DND-41 (cell line): ENCODE measurements around the gene LRRC27.

ENCODE experiments used
- ATAC-seq: fragments of 200-7000 bp; cut with Tn5 transposase; 3 replicates; pipeline ENCODE4 v1.9.1; 2021; ENCODE audit warnings: low read depth; ENCODE audit not compliant: insufficient read depth
- DNase-seq: peaks from one replicate; pipeline ENCODE4 v3.0.0-alpha.2; 2020
- H2AFZ ChIP-seq: 2 replicates; pipeline ENCODE4 v1.6.0; 2012; ENCODE audit warnings: low read depth, low read length
- H3K27ac ChIP-seq: 2 replicates; pipeline ENCODE4 v1.5.1; 2012; ENCODE audit warnings: low read length, inconsistent platforms
- H3K27me3 ChIP-seq: fragments of 200-600 bp; sonication (generic); 2 replicates; pipeline ENCODE4 v1.6.0; 2012; ENCODE audit warnings: low read length, mild to moderate bottlenecking, inconsistent platforms; ENCODE audit not compliant: insufficient read depth, poor library complexity
- H3K36me3 ChIP-seq: 2 replicates; pipeline ENCODE4 v1.5.1; 2012; ENCODE audit warnings: low read length, inconsistent platforms; ENCODE audit not compliant: insufficient read depth
- H3K4me1 ChIP-seq: 2 replicates; pipeline ENCODE4 v1.5.1; 2012; ENCODE audit warnings: mild to moderate bottlenecking, low read length; ENCODE audit not compliant: insufficient read depth
- H3K4me2 ChIP-seq: 2 replicates; pipeline ENCODE4 v1.6.0; 2012; ENCODE audit warnings: mild to moderate bottlenecking, moderate library complexity, low read length, inconsistent platforms; ENCODE audit not compliant: insufficient read depth
- H3K4me3 ChIP-seq, 2 experiments: fragments of 200-600 bp in 1 of 2; shearing (Covaris generic) in 1 of 2; 2 replicates each; pipeline ENCODE4 v1.5.1; 2012 to 2016; ENCODE audit warnings: inconsistent platforms in 2 of 2, low read length in 2 of 2, mild to moderate bottlenecking in 2 of 2, low read depth in 1 of 2, moderate library complexity in 1 of 2
- H3K79me2 ChIP-seq: 2 replicates; pipeline ENCODE4 v1.6.0; 2012; ENCODE audit warnings: low read length, inconsistent platforms; ENCODE audit not compliant: insufficient read depth
- H3K9ac ChIP-seq: 2 replicates; pipeline ENCODE4 v1.6.0; 2012; ENCODE audit warnings: low read depth, mild to moderate bottlenecking, inconsistent platforms, low read length, moderate library complexity
- H3K9me3 ChIP-seq: 2 replicates; pipeline ENCODE4 v1.5.1; 2012; ENCODE audit warnings: low read length, moderate library complexity, mild to moderate bottlenecking, inconsistent platforms; ENCODE audit not compliant: insufficient read depth, severe bottlenecking
- H4K20me1 ChIP-seq: 2 replicates; pipeline ENCODE4 v1.6.0; 2012; ENCODE audit warnings: low read length; ENCODE audit not compliant: insufficient read depth
- EZH2 ChIP-seq: IDR thresholded peaks from 3 replicates; pipeline ENCODE4 v1.6.1; 2012; ENCODE audit warnings: borderline replicate concordance, low read depth, mild to moderate bottlenecking, moderate library complexity, low read length, inconsistent platforms; ENCODE audit not compliant: severe bottlenecking
- TF ChIP-seq, protein P1 (sequence below): IDR thresholded peaks from 2 replicates; pipeline ENCODE4 v1.5.1; 2012; ENCODE audit warnings: borderline replicate concordance, low read length, moderate library complexity, mild to moderate bottlenecking; ENCODE audit not compliant: poor library complexity, severe bottlenecking; ENCODE audit errors: extremely low read depth

Gene LRRC27

DNA sequence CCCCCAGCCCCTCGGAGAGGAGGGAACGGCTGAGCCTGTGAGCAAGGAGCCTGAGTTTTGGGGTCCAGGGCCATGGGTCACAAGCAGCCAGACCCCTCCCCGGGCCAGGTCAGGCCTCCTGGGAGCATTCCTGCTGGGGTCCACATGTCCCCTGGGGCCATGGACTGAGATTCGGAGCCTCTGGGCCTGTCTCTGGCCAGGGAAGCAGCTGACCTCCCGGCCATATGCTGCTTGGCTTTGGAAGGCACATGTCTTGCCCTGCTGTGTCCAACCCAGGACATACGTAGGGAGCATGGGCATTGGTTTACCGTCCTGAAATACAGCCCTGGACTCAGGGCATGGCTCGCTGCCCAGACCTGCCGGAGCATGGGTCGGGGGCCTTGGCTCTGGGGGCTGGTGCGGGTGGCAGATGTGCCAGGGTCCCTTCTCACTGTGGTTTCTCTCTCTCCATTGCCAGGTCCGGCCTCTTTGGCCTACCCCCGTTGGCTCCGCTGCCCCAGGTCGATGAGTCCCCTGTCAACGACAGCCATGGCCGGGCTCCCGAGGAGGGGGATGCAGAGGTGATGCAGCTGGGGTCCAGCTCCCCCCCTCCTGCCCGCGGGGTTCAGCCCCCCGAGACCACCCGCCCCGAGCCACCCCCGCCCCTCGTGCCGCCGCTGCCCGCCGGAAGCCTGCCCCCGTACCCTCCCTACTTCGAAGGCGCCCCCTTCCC, 72.3 kb downstream of the LRRC27 start:
- Histone ChIP-seq H3K4me2 (no peak overlapping the region), H2AFZ (no peak overlapping the region), H3K4me3 (no peak overlapping the region), H3K79me2 (0 out of 2 replicates have a peak, but pooled peaks cover 2% of the 10 kb centered on the region), H4K20me1 (peaks cover 57% of the 10 kb centered on the region), H3K27me3 (no peaks in the 10 kb centered on the region), H3K9ac (no peak overlapping the region), H3K9me3 (no peaks in the 10 kb centered on the region), H3K36me3 (peaks cover 14% of the 10 kb centered on the region), H3K4me1 (peaks cover 3% of the 10 kb centered on the region; the same call in 1 of the 2 replicates), H3K27ac (no peak overlapping the region)
- TF ChIP-seq, protein P1, sequence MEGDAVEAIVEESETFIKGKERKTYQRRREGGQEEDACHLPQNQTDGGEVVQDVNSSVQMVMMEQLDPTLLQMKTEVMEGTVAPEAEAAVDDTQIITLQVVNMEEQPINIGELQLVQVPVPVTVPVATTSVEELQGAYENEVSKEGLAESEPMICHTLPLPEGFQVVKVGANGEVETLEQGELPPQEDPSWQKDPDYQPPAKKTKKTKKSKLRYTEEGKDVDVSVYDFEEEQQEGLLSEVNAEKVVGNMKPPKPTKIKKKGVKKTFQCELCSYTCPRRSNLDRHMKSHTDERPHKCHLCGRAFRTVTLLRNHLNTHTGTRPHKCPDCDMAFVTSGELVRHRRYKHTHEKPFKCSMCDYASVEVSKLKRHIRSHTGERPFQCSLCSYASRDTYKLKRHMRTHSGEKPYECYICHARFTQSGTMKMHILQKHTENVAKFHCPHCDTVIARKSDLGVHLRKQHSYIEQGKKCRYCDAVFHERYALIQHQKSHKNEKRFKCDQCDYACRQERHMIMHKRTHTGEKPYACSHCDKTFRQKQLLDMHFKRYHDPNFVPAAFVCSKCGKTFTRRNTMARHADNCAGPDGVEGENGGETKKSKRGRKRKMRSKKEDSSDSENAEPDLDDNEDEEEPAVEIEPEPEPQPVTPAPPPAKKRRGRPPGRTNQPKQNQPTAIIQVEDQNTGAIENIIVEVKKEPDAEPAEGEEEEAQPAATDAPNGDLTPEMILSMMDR, result no peak
- no peak for TF ChIP-seq EZH2
- ATAC-seq (no peak), DNase-seq (no peak)

DNA sequence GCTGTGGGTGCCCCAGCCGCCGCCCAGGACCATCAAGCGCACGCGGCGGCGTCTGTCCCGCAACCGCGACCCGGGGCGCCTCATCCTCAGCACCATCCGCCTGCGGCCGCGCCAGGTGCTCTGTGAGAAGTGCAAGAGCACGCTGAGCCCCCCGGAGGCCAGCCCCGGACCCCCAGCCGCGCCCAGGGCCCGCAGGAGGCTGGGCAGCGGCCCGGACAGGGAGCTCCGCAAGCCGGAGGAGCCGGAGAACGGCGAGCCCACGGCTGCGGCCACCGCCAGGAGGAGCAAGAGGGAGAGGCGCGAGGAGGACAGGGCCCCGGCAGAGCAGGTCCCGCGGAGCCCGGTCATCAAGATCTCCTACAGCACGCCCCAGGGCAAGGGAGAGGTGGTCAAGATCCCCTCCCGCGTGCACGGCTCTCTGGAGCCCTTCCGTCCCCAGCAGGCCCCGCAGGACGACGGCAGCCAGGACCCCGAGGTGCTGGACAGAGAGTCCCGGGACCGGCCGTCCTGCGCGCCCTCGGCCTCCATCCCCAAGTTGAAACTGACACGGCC, 73.0 kb downstream of the LRRC27 start:
- Histone ChIP-seq H4K20me1 (peaks cover 57% of the 10 kb centered on the region), H3K4me3 (no peak overlapping the region), H3K4me2 (no peak overlapping the region), H2AFZ (no peak overlapping the region), H3K9me3 (no peaks in the 10 kb centered on the region), H3K27ac (no peak overlapping the region), H3K36me3 (peaks cover 14% of the 10 kb centered on the region), H3K9ac (no peak overlapping the region), H3K4me1 (no peaks in the 10 kb centered on the region), H3K79me2 (0 out of 2 replicates have a peak, but pooled peaks cover 2% of the 10 kb centered on the region), H3K27me3 (no peaks in the 10 kb centered on the region)
- no peak for ATAC-seq
- no peak for TF ChIP-seq EZH2
- TF ChIP-seq, protein P1, result no peak
- DNase-seq, result no peak

DNA sequence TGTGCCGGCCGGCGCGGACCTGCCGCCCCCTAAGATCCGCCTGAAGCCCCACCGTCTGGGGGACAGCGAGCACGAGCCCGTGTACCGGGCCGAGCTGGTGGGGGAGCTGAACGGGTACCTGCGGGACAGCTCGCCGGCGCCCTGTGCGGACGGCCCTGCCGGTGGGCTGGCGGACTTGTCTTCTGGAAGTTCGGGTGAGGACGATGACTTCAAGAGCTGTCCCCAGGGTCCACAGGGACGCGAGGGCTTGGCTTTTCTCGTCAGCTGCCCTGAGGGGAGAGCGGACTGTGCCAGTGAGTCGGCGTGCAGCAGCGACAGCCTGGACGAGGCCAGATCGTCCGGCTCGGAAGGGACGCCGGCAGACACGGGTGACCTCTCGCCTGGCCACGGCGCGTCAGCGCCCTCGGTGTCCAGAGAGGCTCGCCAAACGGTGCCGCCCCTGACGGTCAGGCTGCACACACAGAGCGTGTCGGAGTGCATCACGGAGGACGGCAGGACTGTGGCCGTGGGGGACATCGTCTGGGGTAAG, 73.5 kb downstream of the LRRC27 start:
- H3K9me3 ChIP-seq, result no peaks in the 10 kb centered on the region

More for the DNA sequence above, 73.5 kb downstream of the LRRC27 start:
- Histone ChIP-seq H3K4me2 (no peak overlapping the region), H3K27ac (no peak overlapping the region), H3K79me2 (0 out of 2 replicates have a peak, but pooled peaks cover 2% of the 10 kb centered on the region), H3K27me3 (no peaks in the 10 kb centered on the region), H4K20me1 (peaks cover 57% of the 10 kb centered on the region), H3K9ac (no peak overlapping the region), H3K36me3 (peaks cover 14% of the 10 kb centered on the region), H2AFZ (no peak overlapping the region), H3K4me1 (no peaks in the 10 kb centered on the region), H3K4me3 (no peak overlapping the region)
- no peak for DNase-seq
- TF ChIP-seq, protein P1, result no peak
- no peak for TF ChIP-seq EZH2
- ATAC-seq, result no peak
